Kidney (tissue), 14 donors: ENCODE measurements around the gene FUS. TPM values are rescaled to one million over a fixed set of nuclear protein-coding genes. Genes with fewer than 3 reads are reported as not detected.

Experiments used
- DNase-seq, 5 donors: peaks; one replicate each; pipeline ENCODE4 v3.0.0-alpha.2; 2013 to 2020
- FAIRE-seq: peaks from 2 replicates; lab custom pipeline; 2012; peaks lifted over from hg19 to GRCh38; lab: Jason Lieb, UNC
- H3K27ac ChIP-seq, 2 donors: one replicate each; pipeline ENCODE4 v1.7.0; 2013; ENCODE audit warnings: low read depth in 2 of 2, low read length in 2 of 2, inconsistent platforms in 1 of 2
- H3K27me3 ChIP-seq: one replicate; pipeline ENCODE4 v1.7.1; 2013; ENCODE audit warnings: low read length, inconsistent platforms; ENCODE audit not compliant: control insufficient read depth, insufficient read depth
- H3K36me3 ChIP-seq, 3 donors: one replicate each; pipeline versions ENCODE4 v1.7.0 to v1.7.1; 2013; ENCODE audit warnings: low read length in 3 of 3, control low read depth in 1 of 3, inconsistent platforms in 1 of 3; ENCODE audit not compliant: insufficient read depth in 3 of 3, control insufficient read depth in 2 of 3
- H3K4me1 ChIP-seq, 3 donors: one replicate each; pipeline versions ENCODE4 v1.7.0 to v1.7.1; 2013; ENCODE audit warnings: low read length in 3 of 3, inconsistent platforms in 1 of 3, low read depth in 1 of 3; ENCODE audit not compliant: control insufficient read depth in 2 of 3, insufficient read depth in 2 of 3
- H3K4me3 ChIP-seq, 3 donors: one replicate each; pipeline versions ENCODE4 v1.7.0 to v1.8.1; 2013; ENCODE audit warnings: low read length in 3 of 3, control low read depth in 1 of 3, inconsistent platforms in 1 of 3
- H3K9ac ChIP-seq, 3 donors: one replicate each; pipeline versions ENCODE4 v1.7.0 to v1.7.1; 2013; ENCODE audit warnings: low read length in 3 of 3, control low read depth in 1 of 3, inconsistent platforms in 1 of 3
- H3K9me3 ChIP-seq, 3 donors: one replicate each; pipeline versions ENCODE4 v1.7.0 to v1.7.1; 2013; ENCODE audit warnings: low read length in 3 of 3, control low read depth in 1 of 3, inconsistent platforms in 1 of 3; ENCODE audit not compliant: control insufficient read depth in 2 of 3, insufficient read depth in 1 of 3
- intact Hi-C: fragments of 100-400 bp; cut with DNase I; formaldehyde crosslinking; loops from one replicate; pipeline ENCODE4 v1.11.1; 2022
- polyA plus RNA-seq: library from polyadenylated mRNA; stranded (reverse); fragments of 350-450 nt; fragmentation: Illumina TruSeq; extraction: RNeasy Lipid Tissue Mini Kit (QIAGEN cat#74804); gene quantifications from one replicate; pipeline ENCODE4 v1.2.3, GENCODE V29; 2014; ENCODE audit warnings: low read depth, low replicate concordance; ENCODE audit not compliant: insufficient read depth
- total RNA-seq: library from RNA; stranded (reverse); fragmentation: NEBNext Ultra II Directional; extraction: Animal tissue kit (Norgen Biotek cat#: 25700); gene quantifications from one replicate; pipeline ENCODE4 v1.2.1, GENCODE V29; 2021
- TF ChIP-seq, protein P1 (sequence below): IDR thresholded peaks from 3 replicates; pipeline ENCODE4 v1.5.1; 2012; ENCODE audit warnings: mild to moderate bottlenecking, moderate library complexity, borderline replicate concordance; ENCODE audit not compliant: insufficient read depth; ENCODE audit errors: extremely low read depth
- donor health status: control.
- donor health status: control.
- donor health status: control.
- donor health status: control.
- donor health status: control.
- donor health status: DM: yes; HTN: yes; CAD: no.
- donor health status: Normal renal cell carcinoma (clear cell type).

The FUS gene
- total and polyA plus RNA-seq, 2 donors from 2014 or later = 180 to 333 TPM

GRCh38 chr16:31133046-31133501 is 46.9 kb upstream of the FUS start:
- no peak overlapping the region for H3K9ac ChIP-seq
- peak overlapping the region in 1 of 3 donors; percentile 87 for H3K4me3 ChIP-seq
- H3K27ac ChIP-seq = peak overlapping the region in 1 of 2 donors; percentile 63
- no peaks in the 10 kb centered on the region for H3K9me3 ChIP-seq
- peaks cover 3 to 24% (median 5%) of the 10 kb centered on the region in 3 donors for H3K36me3 ChIP-seq
- FAIRE-seq (no peak), DNase-seq (peak in 1 of 5 donors; percentile 50)
- H3K27me3 ChIP-seq = no peaks in the 10 kb centered on the region
- intact Hi-C loops = no loop called here
- TF ChIP-seq, protein P1, sequence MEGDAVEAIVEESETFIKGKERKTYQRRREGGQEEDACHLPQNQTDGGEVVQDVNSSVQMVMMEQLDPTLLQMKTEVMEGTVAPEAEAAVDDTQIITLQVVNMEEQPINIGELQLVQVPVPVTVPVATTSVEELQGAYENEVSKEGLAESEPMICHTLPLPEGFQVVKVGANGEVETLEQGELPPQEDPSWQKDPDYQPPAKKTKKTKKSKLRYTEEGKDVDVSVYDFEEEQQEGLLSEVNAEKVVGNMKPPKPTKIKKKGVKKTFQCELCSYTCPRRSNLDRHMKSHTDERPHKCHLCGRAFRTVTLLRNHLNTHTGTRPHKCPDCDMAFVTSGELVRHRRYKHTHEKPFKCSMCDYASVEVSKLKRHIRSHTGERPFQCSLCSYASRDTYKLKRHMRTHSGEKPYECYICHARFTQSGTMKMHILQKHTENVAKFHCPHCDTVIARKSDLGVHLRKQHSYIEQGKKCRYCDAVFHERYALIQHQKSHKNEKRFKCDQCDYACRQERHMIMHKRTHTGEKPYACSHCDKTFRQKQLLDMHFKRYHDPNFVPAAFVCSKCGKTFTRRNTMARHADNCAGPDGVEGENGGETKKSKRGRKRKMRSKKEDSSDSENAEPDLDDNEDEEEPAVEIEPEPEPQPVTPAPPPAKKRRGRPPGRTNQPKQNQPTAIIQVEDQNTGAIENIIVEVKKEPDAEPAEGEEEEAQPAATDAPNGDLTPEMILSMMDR = no peak
- H3K4me1 ChIP-seq = peaks cover 0 to 42% (median 21%) of the 10 kb centered on the region in 3 donors

GRCh38 chr16:31134091-31134571 is 45.8 kb upstream of the FUS start:
- TF ChIP-seq, protein P1 = no peak
- DNase-seq (no peak), FAIRE-seq (no peak)
- Histone ChIP-seq H3K27me3 (no peaks in the 10 kb centered on the region), H3K9me3 (no peaks in the 10 kb centered on the region), H3K9ac (peak overlapping the region in 2 of 3 donors; percentile 41 to 97), H3K27ac (peak overlapping the region; percentile 90 to 94), H3K36me3 (peaks cover 2 to 24% (median 3%) of the 10 kb centered on the region in 3 donors), H3K4me3 (peak overlapping the region; percentile 42 to 91 (median 87)), H3K4me1 (peaks cover 0 to 43% (median 21%) of the 10 kb centered on the region in 3 donors)
- intact Hi-C loops = no loop called here

DNA sequence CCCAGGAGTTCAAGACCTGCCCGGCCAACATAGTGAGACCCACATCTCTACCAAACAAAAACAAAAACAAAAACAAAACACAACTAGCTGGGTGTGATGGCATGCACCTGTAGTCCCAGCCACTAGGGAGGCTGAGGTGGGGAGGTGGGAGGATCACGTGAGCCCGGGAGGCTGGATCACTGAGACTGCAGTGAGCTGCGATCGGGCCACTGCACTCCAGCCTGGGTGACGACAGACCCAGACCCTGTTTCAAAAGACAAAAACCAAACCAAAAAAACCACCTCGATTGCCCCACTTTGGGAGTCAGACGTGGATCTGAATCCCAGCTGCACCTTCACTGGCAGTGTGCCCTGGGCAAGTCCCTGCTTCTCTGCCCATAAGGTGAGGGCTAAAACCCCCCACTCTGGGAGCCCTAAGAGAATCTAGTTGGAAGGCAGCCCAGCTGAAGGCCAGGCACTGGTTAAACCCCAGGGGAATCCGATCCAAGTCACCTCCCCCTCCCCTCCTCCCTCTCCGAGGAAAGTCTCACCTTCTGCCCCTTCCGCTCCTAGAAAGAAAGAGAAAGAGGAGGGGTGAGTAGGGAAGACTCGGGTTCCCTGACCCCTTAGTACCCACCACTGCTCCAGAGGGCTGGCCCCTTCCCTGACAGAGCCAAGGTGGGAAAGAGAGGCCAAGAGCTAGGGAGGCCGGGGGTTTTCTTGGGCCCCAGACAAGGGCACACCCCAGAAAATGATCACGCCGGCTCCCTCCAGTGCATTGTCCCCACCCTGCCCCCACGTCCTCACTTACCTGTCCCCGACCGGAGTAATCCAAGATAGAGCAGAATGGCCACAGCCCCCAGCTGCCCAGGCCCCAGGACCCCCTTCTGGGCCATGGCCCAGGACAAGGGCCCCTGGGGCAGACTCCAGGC is 45.1 kb upstream of the FUS start:
- FAIRE-seq = no peak
- Histone ChIP-seq H3K27ac (peak overlapping the region; percentile 90 to 94), H3K9me3 (no peaks in the 10 kb centered on the region), H3K4me3 (peak overlapping the region; percentile 42 to 91 (median 87)), H3K27me3 (no peaks in the 10 kb centered on the region), H3K36me3 (peaks cover 0 to 24% (median 3%) of the 10 kb centered on the region in 3 donors), H3K4me1 (peaks cover 0 to 39% (median 21%) of the 10 kb centered on the region in 3 donors), H3K9ac (peak overlapping the region; percentile 4 to 97 (median 20))
- TF ChIP-seq, protein P1 = no peak
- DNase-seq = peak in 4 of 5 donors; percentile 72 to 83 (median 82)
- intact Hi-C loops = no loop called here
